Measurements from ENCODE around the gene ZPLD1.

- TF ChIP-seq CTCF (IDR thresholded peaks at IDR 0.05) (no peak), POLR2A (IDR thresholded peaks at IDR 0.05) (no peak)
These were observed 16.2 kb downstream of the ZPLD1 start for GRCh38 chr3:102450976-102451375.

Measured in esophagus squamous epithelium (tissue), 4 donors.